Endothelial cell of umbilical vein (primary cell): Measurements from ENCODE around the gene SLC39A11. TPM values are rescaled to one million over a fixed set of nuclear protein-coding genes. Genes with fewer than 3 reads are reported as not detected.

Source experiments
- BruUV-seq: library from RNA; stranded (reverse); fragments of 400-500 nt; replicated peaks from 2 replicates; lab custom pipeline; 2021; lab: Mats Ljungman, UMichigan
- CTCF ChIA-PET: fragments of 300-600, 350-600 bp; sonication (Branson Sonifier 250); formaldehyde crosslinking; loops from one replicate; lab custom pipeline; 2021; ENCODE audit warnings: antibody characterized with exemption, inconsistent platforms; lab: Charles Lee
- POLR2A ChIA-PET: fragments of 300-600, 350-600 bp; sonication (Branson Sonifier 250); formaldehyde crosslinking; loops from one replicate; lab custom pipeline; 2021; ENCODE audit warnings: antibody characterized with exemption, inconsistent platforms; lab: Charles Lee
- DNase-seq: peaks from one replicate; pipeline ENCODE4 v3.0.0-alpha.2; 2011; ENCODE audit warnings: low read depth, low spot score
- FAIRE-seq: peaks from 2 replicates; lab custom pipeline; 2011; peaks lifted over from hg19 to GRCh38; lab: Jason Lieb, UNC
- H2AFZ ChIP-seq: 2 replicates; pipeline ENCODE4 v1.6.0; 2012; ENCODE audit warnings: low read depth, low read length, control low read depth, inconsistent platforms
- H3K27ac ChIP-seq: 2 replicates; pipeline ENCODE4 v1.5.1; 2011; ENCODE audit warnings: low read depth, mild to moderate bottlenecking, control low read depth, low read length, moderate library complexity; ENCODE audit not compliant: insufficient read depth
- H3K27me3 ChIP-seq, 2 experiments: 2 replicates each; pipeline versions ENCODE4 v1.6.0 to v1.6.1; 2011; ENCODE audit warnings: low read length in 2 of 2, mixed read lengths in 1 of 2; ENCODE audit not compliant: control insufficient read depth in 2 of 2, insufficient read depth in 2 of 2
- H3K36me3 ChIP-seq, 2 experiments: 2 replicates in 1 of 2; 3 replicates in 1 of 2; pipeline ENCODE4 v1.5.1; 2011; ENCODE audit warnings: low read length in 2 of 2, mild to moderate bottlenecking in 1 of 2, moderate library complexity in 1 of 2; ENCODE audit not compliant: control insufficient read depth in 2 of 2, insufficient read depth in 2 of 2; ENCODE audit errors: extremely low read depth in 1 of 2
- H3K4me1 ChIP-seq: 3 replicates; pipeline ENCODE4 v1.5.1; 2011; ENCODE audit warnings: mild to moderate bottlenecking, low read length; ENCODE audit not compliant: control insufficient read depth, insufficient read depth; ENCODE audit errors: extremely low read depth
- H3K4me2 ChIP-seq: 2 replicates; pipeline ENCODE4 v1.6.1; 2011; ENCODE audit warnings: low read length, control low read depth, mixed read lengths; ENCODE audit not compliant: insufficient read depth
- H3K4me3 ChIP-seq, 3 experiments: fragments of 200-600 bp in 1 of 3; sonication (generic), shearing (Covaris generic) in 1 of 3; replicated peaks in 1 of 3; 2 replicates each; pipeline ENCODE4 v1.5.1; 2011 to 2016; ENCODE audit warnings: control low read depth in 3 of 3, low read length in 3 of 3, mild to moderate bottlenecking in 2 of 3, inconsistent platforms in 1 of 3, low read depth in 1 of 3, moderate library complexity in 1 of 3; ENCODE audit not compliant: insufficient read depth in 1 of 3
- H3K79me2 ChIP-seq: 2 replicates; pipeline ENCODE4 v1.6.0; 2012; ENCODE audit warnings: low read length, inconsistent platforms; ENCODE audit not compliant: control insufficient read depth, insufficient read depth
- H3K9ac ChIP-seq: replicated peaks from 2 replicates; pipeline ENCODE3; 2011; ENCODE audit warnings: low read length, control low read depth; ENCODE audit not compliant: insufficient read depth; ENCODE audit errors: extremely low read depth
- H3K9me1 ChIP-seq: replicated peaks from 3 replicates; pipeline ENCODE4 v1.6.0; 2011; ENCODE audit warnings: mild to moderate bottlenecking, low read length; ENCODE audit not compliant: control insufficient read depth, insufficient read depth; ENCODE audit errors: extremely low read depth
- H3K9me3 ChIP-seq: replicated peaks from 2 replicates; pipeline ENCODE4 v1.5.1; 2012; ENCODE audit warnings: low read length, inconsistent platforms; ENCODE audit not compliant: control insufficient read depth, insufficient read depth
- H4K20me1 ChIP-seq: replicated peaks from 2 replicates; pipeline ENCODE3; 2011; ENCODE audit warnings: mild to moderate bottlenecking, low read length; ENCODE audit not compliant: control insufficient read depth, insufficient read depth; ENCODE audit errors: extremely low read depth
- JUN ChIP-seq: IDR thresholded peaks from 2 replicates; pipeline ENCODE4 v1.6.1; 2011; ENCODE audit warnings: borderline replicate concordance, low read depth; ENCODE audit not compliant: insufficient read length, insufficient read depth
- MAX ChIP-seq: IDR thresholded peaks from 2 replicates; pipeline ENCODE4 v1.6.1; 2011; ENCODE audit not compliant: insufficient read depth, insufficient read length
- POLR2A ChIP-seq: IDR thresholded peaks from 2 replicates; pipeline ENCODE4 v1.6.1; 2012; ENCODE audit warnings: low read depth, mild to moderate bottlenecking, control low read depth, low read length
- dilution Hi-C: fragments of 300-500 bp; cut with MboI; formaldehyde crosslinking; loops from one replicate; pipeline ENCODE4 v1.15.0; 2019; ENCODE audit warnings: low sequenced_read_pairs; ENCODE audit not compliant: extremely low pct_ligation_motif_present
- intact Hi-C: fragments of 100-400 bp; cut with micrococcal nuclease; formaldehyde crosslinking; loops from one replicate; pipeline ENCODE4 v1.10.0; 2022
- polyA plus RNA-seq, 4 experiments: library from polyadenylated mRNA; depleted of rRNA in 3 of 4; stranded (reverse) in 3 of 4; unstranded in 1 of 4; fragments of >200 nt; gene quantifications; 2 replicates each; pipeline versions ENCODE4 v1.2.1 to v1.2.3, GENCODE V29; 2011 to 2012; ENCODE audit warnings: missing spikeins in 1 of 4
- total RNA-seq: library from RNA; stranded (reverse); gene quantifications from 2 replicates; pipeline ENCODE4 v1.2.3, GENCODE V29; 2021
- TF ChIP-seq, protein P1 (sequence below), 2 donors: IDR thresholded peaks; 1 replicate in 1 of 2; 2 replicates in 1 of 2; pipeline ENCODE4 v1.5.1; 2011; ENCODE audit warnings: low read length in 2 of 2, mild to moderate bottlenecking in 2 of 2, moderate library complexity in 2 of 2, control low read depth in 1 of 2, inconsistent platforms in 1 of 2, low read depth in 1 of 2; ENCODE audit not compliant: insufficient read depth in 1 of 2; ENCODE audit errors: extremely low read depth in 1 of 2

The SLC39A11 gene
- total and polyA plus RNA-seq, 2 donors (not counting 3 experiments of a cell fraction or from before 2014, with no cell fraction given) = 8.1 to 11.9 TPM

- Histone ChIP-seq H3K4me2 (no peak overlapping the region), H3K9me3 (no peaks in the 10 kb centered on the region)
- CTCF ChIA-PET = no interaction called here
Measured at GRCh38 chr17:72811976-72812687, 280.4 kb downstream of the SLC39A11 start.

More at GRCh38 chr17:72811976-72812687, 280.4 kb downstream of the SLC39A11 start:
- Histone ChIP-seq H3K36me3 (no peaks in the 10 kb centered on the region), H4K20me1 (no peaks in the 10 kb centered on the region), H3K4me1 (no peaks in the 10 kb centered on the region), H3K79me2 (no peaks in the 10 kb centered on the region), H3K9me1 (no peaks in the 10 kb centered on the region), H3K4me3 (no peak overlapping the region), H3K27me3 (no peaks in the 10 kb centered on the region), H3K27ac (no peak overlapping the region), H3K9ac (no peak overlapping the region), H2AFZ (no peak overlapping the region)
- dilution Hi-C loops = no loop called here
- FAIRE-seq = no peak
- no peak for DNase-seq
- BruUV-seq = no TSS peak
- intact Hi-C loops = no loop called here
- TF ChIP-seq POLR2A (no peak), MAX (no peak), JUN (no peak)
- TF ChIP-seq, protein P1, sequence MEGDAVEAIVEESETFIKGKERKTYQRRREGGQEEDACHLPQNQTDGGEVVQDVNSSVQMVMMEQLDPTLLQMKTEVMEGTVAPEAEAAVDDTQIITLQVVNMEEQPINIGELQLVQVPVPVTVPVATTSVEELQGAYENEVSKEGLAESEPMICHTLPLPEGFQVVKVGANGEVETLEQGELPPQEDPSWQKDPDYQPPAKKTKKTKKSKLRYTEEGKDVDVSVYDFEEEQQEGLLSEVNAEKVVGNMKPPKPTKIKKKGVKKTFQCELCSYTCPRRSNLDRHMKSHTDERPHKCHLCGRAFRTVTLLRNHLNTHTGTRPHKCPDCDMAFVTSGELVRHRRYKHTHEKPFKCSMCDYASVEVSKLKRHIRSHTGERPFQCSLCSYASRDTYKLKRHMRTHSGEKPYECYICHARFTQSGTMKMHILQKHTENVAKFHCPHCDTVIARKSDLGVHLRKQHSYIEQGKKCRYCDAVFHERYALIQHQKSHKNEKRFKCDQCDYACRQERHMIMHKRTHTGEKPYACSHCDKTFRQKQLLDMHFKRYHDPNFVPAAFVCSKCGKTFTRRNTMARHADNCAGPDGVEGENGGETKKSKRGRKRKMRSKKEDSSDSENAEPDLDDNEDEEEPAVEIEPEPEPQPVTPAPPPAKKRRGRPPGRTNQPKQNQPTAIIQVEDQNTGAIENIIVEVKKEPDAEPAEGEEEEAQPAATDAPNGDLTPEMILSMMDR (IDR thresholded peaks at IDR 0.05; ENCODE audit: extremely low read depth in 1 of 2, insufficient read depth in 1 of 2, low read depth in 1 of 2, low read length in 2 of 2) = no peak
- POLR2A ChIA-PET = no interaction called here
